Skeletal muscle satellite cell (primary cell): ENCODE results near the gene CHD1. TPM values are rescaled to one million over a fixed set of nuclear protein-coding genes. Genes with fewer than 3 reads are reported as not detected.

Experiments used
- H3K27me3 ChIP-seq: 2 replicates; pipeline ENCODE4 v1.7.0; 2013; ENCODE audit warnings: low read length; ENCODE audit not compliant: control insufficient read depth, insufficient read depth
- H3K36me3 ChIP-seq: 2 replicates; pipeline ENCODE4 v1.7.0; 2013; ENCODE audit warnings: mild to moderate bottlenecking, control low read depth, low read length; ENCODE audit not compliant: insufficient read depth
- H3K4me1 ChIP-seq: 2 replicates; pipeline ENCODE4 v1.7.0; 2013; ENCODE audit warnings: low read length; ENCODE audit not compliant: control insufficient read depth, insufficient read depth
- H3K4me2 ChIP-seq: 2 replicates; pipeline ENCODE4 v1.7.0; 2013; ENCODE audit warnings: mild to moderate bottlenecking, low read length
- H3K4me3 ChIP-seq: 2 replicates; pipeline ENCODE4 v1.7.0; 2013; ENCODE audit warnings: low read length
- H3K9ac ChIP-seq: 2 replicates; pipeline ENCODE4 v1.7.0; 2013; ENCODE audit warnings: mild to moderate bottlenecking, low read depth, low read length, moderate library complexity
- H3K9me3 ChIP-seq: replicated peaks from 2 replicates; pipeline ENCODE4 v1.7.0; 2013; ENCODE audit warnings: mild to moderate bottlenecking, control low read depth, low read length
- total RNA-seq: library from RNA; depleted of rRNA; stranded (reverse); fragments of >200 nt; gene quantifications from 2 replicates; pipeline ENCODE4 v1.2.3, GENCODE V29; 2012; rRNA removed

The CHD1 gene
- total RNA-seq, result 36.9 and 47.7 TPM in 2 replicates

- H3K4me1 ChIP-seq, result peaks cover 12% of the 10 kb centered on the region
These were observed at the start of gene CHD1 for GRCh38 chr5:98928873-98929709. CHD1 (minus strand) TSS chr5:98929007; CDS start chr5:98926386, 2,621 bp downstream.

DNA sequence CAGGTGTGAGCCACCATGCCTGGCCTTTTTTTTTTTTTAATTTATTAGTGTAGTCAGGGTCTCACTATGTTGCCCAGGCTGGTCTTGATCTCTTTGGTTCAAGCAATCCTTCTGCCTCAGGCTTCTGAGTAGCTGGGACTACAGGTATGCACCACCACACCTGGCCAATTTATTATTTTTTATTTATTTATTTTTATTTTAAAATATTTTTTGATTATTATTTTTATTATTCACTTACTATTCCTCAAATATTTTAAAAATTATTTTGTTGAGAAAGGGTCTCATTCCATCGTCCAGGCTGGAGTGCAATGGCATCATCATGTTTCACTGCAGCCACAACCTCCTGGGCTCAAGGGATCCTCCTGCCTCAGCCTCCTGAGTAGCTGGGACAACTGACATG is 49.7 kb upstream of the CHD1 start:
- Histone ChIP-seq H3K27me3 (no peaks in the 10 kb centered on the region), H3K4me2 (no peak overlapping the region), H3K4me3 (no peak overlapping the region), H3K9me3 (no peaks in the 10 kb centered on the region), H3K36me3 (no peaks in the 10 kb centered on the region), H3K4me1 (no peaks in the 10 kb centered on the region), H3K9ac (no peak overlapping the region)

More at GRCh38 chr5:98928873-98929709, at the start of gene CHD1:
- Histone ChIP-seq H3K9me3 (no peaks in the 10 kb centered on the region), H3K4me3 (peak within 1 kb of the TSS; percentile 95), H3K9ac (peak within 1 kb of the TSS; percentile 100), H3K36me3 (peaks cover 15% of the 10 kb centered on the region), H3K4me2 (peak within 1 kb of the TSS; percentile 95), H3K27me3 (no peaks in the 10 kb centered on the region)

DNA sequence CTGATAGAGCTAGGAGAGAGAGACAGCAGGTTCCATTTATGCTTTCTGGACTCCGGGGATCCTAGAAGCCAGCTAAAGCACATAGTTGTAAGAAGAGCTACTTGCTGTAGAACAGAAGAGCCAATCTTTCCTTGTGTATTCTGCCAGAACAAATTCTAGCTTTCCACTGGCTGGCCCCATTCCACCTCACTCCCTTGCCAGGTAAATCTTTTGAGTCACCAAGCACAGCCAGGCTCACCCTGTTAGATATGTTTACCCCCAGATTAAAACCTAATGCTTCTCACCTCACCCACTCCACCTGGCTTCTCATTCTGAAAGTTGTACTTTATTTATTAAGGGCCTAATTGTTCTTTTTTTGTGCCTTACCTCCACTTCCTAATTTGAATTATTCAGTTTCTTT is 48.9 kb upstream of the CHD1 start:
- H3K4me3 ChIP-seq, result no peak overlapping the region
- H3K9ac ChIP-seq, result no peak overlapping the region
- H3K9me3 ChIP-seq, result no peaks in the 10 kb centered on the region
- H3K4me1 ChIP-seq, result no peaks in the 10 kb centered on the region
- no peak overlapping the region for H3K4me2 ChIP-seq
- no peaks in the 10 kb centered on the region for H3K36me3 ChIP-seq
- no peaks in the 10 kb centered on the region for H3K27me3 ChIP-seq

- Histone ChIP-seq H3K4me2 (no peak overlapping the region), H3K27me3 (no peaks in the 10 kb centered on the region), H3K4me3 (no peak overlapping the region), H3K4me1 (no peaks in the 10 kb centered on the region), H3K36me3 (no peaks in the 10 kb centered on the region), H3K9ac (no peak overlapping the region), H3K9me3 (no peaks in the 10 kb centered on the region)
These were observed 47.0 kb upstream of the CHD1 start for GRCh38 chr5:98975682-98976407.

- H3K4me1 ChIP-seq, result no peaks in the 10 kb centered on the region
- H3K4me2 ChIP-seq, result no peak overlapping the region
- no peaks in the 10 kb centered on the region for H3K36me3 ChIP-seq
- no peak overlapping the region for H3K4me3 ChIP-seq
- no peak overlapping the region for H3K9ac ChIP-seq
- H3K9me3 ChIP-seq, result no peaks in the 10 kb centered on the region
- no peaks in the 10 kb centered on the region for H3K27me3 ChIP-seq
These were observed 46.4 kb upstream of the CHD1 start for GRCh38 chr5:98975223-98975622.

GRCh38 chr5:98969400-98969799 is 40.6 kb upstream of the CHD1 start:
- Histone ChIP-seq H3K27me3 (no peaks in the 10 kb centered on the region), H3K4me2 (no peak overlapping the region), H3K4me1 (no peaks in the 10 kb centered on the region), H3K36me3 (no peaks in the 10 kb centered on the region), H3K9me3 (no peaks in the 10 kb centered on the region), H3K9ac (no peak overlapping the region), H3K4me3 (no peak overlapping the region)

GRCh38 chr5:98968056-98968564 is 39.3 kb upstream of the CHD1 start:
- no peak overlapping the region for H3K9ac ChIP-seq
- H3K4me2 ChIP-seq, result no peak overlapping the region
- no peaks in the 10 kb centered on the region for H3K27me3 ChIP-seq
- no peaks in the 10 kb centered on the region for H3K4me1 ChIP-seq
- no peaks in the 10 kb centered on the region for H3K9me3 ChIP-seq
- no peak overlapping the region for H3K4me3 ChIP-seq
- no peaks in the 10 kb centered on the region for H3K36me3 ChIP-seq

GRCh38 chr5:98965226-98965625 is 36.4 kb upstream of the CHD1 start:
- H3K4me3 ChIP-seq, result no peak overlapping the region
- H3K9ac ChIP-seq, result no peak overlapping the region
- H3K9me3 ChIP-seq, result no peaks in the 10 kb centered on the region
- H3K4me1 ChIP-seq, result no peaks in the 10 kb centered on the region
- H3K36me3 ChIP-seq, result no peaks in the 10 kb centered on the region
- no peaks in the 10 kb centered on the region for H3K27me3 ChIP-seq
- no peak overlapping the region for H3K4me2 ChIP-seq

- Histone ChIP-seq H3K4me2 (no peak overlapping the region), H3K9ac (no peak overlapping the region), H3K27me3 (no peaks in the 10 kb centered on the region), H3K9me3 (no peaks in the 10 kb centered on the region), H3K36me3 (no peaks in the 10 kb centered on the region), H3K4me3 (no peak overlapping the region), H3K4me1 (no peaks in the 10 kb centered on the region)
These were observed 35.8 kb upstream of the CHD1 start for GRCh38 chr5:98964621-98965020.

GRCh38 chr5:98963019-98963418 is 34.2 kb upstream of the CHD1 start:
- Histone ChIP-seq H3K9ac (no peak overlapping the region), H3K36me3 (no peaks in the 10 kb centered on the region), H3K9me3 (no peaks in the 10 kb centered on the region), H3K4me2 (no peak overlapping the region), H3K4me1 (no peaks in the 10 kb centered on the region), H3K4me3 (no peak overlapping the region), H3K27me3 (no peaks in the 10 kb centered on the region)

DNA sequence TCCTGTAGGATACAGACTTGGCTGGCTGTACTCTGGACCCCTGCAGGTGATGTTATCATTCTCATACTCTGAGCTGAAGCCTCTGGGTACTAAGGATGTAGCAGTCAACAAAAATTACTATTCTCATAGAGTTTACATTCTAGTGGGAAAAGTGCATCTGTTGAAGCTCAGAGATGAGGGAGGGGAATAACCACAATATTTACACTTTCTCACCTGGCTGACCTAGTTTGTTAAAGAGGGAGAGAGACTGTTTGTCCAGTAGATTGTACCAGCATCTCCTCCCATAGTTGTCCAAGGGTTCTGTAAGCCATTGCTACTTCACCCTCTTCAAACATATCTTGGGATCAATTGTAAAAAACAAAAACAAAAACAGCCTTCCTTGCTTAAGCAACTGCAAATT is 33.8 kb upstream of the CHD1 start:
- H3K27me3 ChIP-seq, result no peaks in the 10 kb centered on the region
- H3K36me3 ChIP-seq, result no peaks in the 10 kb centered on the region
- no peaks in the 10 kb centered on the region for H3K9me3 ChIP-seq
- no peak overlapping the region for H3K4me2 ChIP-seq
- no peaks in the 10 kb centered on the region for H3K4me1 ChIP-seq
- no peak overlapping the region for H3K4me3 ChIP-seq
- H3K9ac ChIP-seq, result no peak overlapping the region
